ENCODE data around the gene KIAA1671.

KIAA1671 gene

DNA sequence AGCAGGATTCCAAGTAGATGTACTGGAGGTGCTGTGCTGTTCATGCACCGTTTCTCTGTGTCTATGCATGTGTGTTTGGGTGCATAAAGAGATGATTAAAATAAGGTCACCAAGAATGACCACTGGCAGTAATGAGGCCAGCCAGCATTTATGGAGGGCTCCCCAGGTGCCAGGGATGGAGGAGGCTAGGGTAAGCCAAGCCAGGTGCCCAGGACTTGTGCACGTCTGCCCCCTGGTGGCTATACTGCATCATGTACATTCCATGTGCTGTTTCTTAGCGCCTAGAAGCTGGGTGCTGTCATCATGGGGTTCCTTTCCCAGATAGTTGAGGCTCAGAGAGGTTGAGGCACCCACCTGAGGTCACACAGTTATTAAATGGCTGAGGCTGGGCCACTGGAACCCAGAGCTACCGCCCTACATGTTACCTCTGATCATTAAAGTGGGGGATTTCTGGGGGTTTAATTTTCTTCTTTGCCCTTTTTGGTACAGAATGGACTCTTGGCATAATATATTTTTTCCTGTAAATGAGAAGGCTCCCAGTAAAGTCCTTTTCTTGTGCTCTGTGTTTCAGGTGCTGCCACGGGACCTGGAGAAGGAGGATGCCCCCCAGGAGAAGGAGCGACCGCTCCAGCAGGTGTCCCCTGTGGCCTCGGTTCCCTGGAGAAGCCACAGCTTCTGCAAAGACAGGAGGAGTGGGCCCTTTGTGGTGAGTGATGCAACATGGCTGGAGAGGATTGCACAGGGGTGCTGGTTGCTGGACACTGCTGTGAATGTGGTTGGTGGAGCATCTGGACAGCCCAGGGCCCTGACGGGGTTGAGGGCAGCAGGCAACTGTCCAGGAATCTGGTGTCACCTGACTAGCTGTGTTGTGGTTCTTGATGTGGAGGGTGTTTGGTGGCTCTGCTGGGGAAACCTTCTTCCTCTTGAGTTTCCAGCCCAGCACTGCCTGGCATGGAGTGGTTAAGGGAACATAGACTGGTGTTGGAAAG, 96.4 kb downstream of the KIAA1671 start:
- DNase-seq: peak; percentile 53

GRCh38 chr22:25049770-25050169, 97.3 kb downstream of the KIAA1671 start:
- no peak for DNase-seq

GRCh38 chr22:25050566-25050965, 98.0 kb downstream of the KIAA1671 start:
- DNase-seq: no peak

GRCh38 chr22:25051073-25051472, 98.6 kb downstream of the KIAA1671 start:
- no peak for DNase-seq

DNA sequence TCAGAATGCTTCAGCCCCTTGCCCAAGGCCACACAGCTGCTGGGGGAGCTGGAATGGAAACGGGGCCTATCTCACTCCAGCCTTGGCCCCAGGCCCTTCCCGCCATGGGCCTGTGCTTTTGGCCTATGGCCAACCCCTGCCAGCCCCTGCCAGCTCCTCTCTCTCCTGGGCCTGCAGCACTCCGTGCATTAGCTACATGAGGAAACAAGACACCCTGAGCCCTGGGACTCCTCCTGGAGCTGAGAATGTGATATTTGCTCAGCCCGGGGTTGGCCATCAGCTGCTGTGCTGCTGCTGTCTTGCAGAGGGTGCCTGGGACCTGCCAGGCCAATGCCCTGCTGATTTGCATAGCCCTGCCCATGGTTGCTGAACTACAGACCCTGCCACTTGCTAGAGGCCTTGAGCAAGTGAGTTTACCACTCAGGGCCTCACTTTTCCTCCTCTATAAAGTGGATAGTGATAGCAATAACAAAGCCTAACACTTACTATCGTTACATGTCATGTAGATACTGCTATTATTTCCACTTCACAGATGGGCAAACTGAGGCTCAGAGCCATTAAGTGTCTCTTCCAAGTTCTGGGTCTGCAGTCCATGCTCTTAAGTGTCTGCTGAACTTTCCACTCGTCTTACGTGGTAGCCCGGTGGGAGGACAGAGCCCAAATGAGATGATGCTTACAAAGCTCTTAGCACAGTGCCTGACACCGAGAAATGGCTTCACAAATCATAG, 99.6 kb downstream of the KIAA1671 start:
- no peak for DNase-seq

DNA sequence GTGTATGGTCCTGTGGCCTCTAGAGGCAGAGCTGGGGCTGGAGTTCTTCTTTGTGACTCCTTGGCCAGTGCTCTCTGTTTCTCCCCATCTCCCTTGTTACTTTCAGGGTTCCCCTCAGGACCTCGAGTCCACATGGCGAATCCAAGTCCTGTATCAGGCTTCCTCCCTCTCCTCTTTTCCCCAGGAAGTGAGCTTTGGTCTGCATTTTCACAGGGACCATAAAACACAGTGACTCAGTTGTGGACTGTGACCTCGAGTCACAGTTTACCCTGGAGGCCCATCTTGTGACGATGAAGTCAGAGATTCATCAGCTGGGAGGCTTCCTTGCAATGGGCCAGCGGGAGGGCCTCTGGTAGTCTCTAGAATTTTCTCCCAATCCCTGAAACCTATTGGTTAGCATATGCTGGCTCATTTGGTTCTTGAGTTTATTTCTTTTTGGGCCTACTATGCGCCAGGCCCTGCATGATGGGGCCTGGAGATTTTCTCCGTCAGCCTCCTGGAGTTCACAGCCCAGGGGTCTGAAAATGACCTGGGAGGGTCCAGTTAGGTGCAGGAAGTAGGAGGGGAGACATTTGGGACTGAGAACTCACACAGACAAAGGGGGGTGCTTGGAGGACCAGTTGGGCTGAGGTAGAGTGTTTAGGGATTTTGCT, 100.8 kb downstream of the KIAA1671 start:
- no peak for DNase-seq

DNA sequence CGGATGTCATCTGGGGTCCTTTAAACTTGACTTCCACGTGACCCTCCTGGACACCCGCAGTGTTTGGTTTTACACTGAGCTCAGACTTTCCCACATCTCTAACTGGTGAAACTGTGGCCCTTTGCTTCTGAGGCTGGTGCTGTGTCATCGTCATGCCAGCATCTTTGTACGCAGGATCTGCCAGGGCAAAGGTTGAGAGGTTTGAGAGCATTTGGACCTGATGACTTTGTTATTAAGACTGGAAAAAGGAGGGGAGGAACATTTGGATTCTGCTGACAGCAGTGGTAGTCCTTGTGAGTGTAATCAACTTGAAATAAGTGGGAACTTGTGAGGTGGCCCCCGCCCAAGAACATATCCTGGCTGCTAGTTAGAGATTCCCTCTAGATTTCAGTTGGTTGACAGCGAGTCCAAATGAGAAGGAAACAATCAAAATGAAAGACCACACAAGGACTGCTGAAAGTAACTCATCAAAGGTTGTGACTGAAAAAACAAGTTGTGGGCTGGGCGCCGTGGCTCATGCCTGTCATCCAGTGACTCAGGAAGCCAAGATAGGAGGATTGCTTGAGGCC, 102.5 kb downstream of the KIAA1671 start:
- DNase-seq: no peak

DNA sequence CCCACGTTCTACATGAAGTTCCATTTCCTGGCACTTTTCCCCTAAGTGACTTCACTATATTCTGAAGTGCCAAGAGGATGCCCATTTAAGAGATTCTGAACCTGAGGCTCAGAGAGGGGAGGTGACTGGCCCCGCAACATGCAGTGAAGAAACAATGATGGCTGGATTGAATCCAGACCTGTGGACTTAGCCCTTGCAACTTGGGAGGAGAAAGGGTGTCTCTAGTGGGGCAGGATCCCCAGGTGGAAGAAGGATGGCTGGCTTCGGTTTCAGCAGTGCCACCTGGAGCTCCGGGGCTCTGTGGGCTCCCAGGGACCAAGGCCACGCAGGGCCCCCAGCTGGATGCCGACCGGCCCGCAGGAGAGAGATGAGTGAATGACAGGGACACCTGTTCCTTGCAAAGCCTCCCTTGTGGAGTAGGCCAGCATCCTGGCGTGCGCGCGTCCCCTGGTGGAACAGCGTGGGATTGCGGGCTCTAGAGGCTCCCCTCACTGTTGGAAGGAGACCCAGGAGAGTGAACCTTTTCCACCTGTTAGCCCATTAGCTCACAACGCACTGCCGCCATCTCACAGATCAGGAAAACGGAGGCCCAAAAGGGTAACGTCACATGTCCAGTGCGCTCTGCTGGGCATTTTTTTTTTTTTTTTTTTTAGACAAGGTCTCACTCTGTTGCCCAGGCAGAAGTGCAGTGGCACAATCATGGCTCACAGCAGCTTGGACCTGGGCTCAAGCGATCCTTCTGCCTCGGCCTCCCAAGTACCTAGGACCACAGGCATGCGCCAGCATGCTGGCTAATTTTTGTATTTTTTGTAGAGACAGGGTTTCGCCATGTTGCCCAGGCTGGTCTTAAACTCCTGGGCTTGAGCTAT, 104.7 kb downstream of the KIAA1671 start:
- DNase-seq: peak; percentile 64

GRCh38 chr22:25059438-25059837, 106.9 kb downstream of the KIAA1671 start:
- DNase-seq: no peak

- no peak for DNase-seq
These were observed 108.1 kb downstream of the KIAA1671 start for GRCh38 chr22:25060522-25061071.

- DNase-seq: no peak
These were observed 108.6 kb downstream of the KIAA1671 start for GRCh38 chr22:25061134-25061533.

DNA sequence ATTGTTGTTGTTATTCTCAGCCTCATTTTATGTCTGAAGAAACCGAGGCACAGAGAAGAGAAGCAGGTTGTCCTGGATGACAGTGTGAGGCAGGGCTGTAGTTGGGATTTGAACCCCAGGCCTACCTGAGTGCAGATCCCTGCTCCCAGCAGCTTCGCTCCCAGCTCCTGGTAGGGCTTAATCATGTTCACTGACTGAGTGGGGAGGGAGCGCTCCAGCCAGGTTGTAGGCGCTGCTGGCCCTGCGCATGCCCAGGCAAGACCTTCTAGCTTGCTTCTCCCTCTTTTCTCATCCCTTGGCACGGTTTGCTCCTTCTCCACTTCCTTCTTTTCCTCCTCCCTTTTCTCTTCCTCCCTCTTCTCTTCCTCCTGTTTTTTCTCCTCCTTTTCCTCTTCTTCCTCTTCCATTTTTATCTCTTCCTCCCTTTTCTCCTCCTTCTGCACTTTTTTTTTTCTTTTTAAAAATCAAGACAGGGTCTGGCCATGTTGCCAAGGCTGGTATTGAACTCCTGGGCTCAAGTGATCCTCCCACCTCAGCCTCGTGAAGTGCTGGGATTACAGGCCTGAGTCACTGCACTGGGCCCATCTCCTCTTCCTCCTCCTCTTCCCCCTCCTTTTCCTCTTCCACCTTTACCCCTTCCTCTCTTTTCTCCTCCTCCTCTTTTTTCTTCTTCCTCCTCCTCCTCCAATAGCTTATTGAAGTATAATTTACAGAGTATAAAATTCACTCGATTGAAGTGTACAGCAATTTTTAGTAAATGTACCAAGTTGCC, 109.3 kb downstream of the KIAA1671 start:
- DNase-seq: no peak

- peak; percentile 11 for DNase-seq
These were observed 110.0 kb downstream of the KIAA1671 start for GRCh38 chr22:25062386-25063085.

GRCh38 chr22:25064894-25065560, 112.5 kb downstream of the KIAA1671 start:
- DNase-seq: no peak

DNA sequence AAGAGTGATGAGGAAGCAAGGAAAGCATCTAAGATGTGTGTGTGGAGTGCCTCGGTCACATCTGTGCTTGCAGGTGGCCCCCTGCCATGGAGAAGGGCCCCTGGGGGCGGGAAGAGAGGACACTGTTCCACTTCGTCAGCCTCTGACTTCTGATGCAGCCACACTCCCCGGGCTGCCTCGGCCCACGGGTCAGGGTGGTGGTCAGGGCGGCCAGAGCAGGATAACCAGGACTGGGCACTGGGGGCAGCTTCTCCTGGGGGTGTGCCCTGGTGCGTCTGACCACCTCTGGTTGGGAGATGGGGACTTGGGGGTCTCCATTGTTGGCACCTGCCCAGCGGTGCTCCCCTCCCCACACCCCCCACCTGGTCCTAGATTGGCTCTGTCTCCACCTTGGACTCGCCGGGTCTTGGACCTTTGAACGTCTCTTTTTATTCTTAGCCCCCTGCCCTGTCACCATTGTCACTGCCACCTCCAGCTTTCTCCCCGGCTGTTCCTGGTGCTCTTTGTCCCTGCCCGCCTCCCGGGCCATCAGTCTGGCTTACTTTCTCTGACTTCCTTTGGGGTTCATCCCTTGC, 114.4 kb downstream of the KIAA1671 start:
- no peak for DNase-seq

DNA sequence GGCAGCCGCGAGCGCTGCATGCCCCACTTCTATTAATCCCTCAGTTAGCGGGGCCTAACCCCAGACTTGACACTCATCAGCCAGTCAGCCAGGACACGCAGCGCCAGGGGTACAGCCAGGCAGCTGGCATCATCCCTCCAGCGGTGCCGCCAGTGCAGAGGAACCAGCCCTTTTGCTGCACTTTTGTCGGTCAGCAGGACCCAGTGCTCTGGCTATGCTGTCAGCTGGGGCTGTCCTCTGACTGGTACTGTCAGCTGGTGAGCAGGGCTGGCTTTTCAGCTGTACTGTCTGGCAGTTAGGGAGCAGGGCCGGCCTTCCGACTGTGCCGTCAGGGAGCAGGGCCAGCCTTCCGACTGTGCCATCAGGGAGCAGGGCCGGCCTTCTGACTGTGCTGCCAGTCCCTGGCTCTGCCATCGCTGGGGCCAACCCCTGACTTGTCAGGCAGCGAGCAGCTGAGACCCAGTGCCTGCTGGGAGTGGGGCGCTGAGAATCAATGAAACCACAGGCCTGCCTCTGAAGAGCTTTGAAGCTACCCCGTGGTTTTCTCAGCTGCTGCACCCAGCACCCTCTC, 115.4 kb downstream of the KIAA1671 start:
- DNase-seq: no peak

- no peak for DNase-seq
These were observed 116.2 kb downstream of the KIAA1671 start for GRCh38 chr22:25068707-25069106.

DNA sequence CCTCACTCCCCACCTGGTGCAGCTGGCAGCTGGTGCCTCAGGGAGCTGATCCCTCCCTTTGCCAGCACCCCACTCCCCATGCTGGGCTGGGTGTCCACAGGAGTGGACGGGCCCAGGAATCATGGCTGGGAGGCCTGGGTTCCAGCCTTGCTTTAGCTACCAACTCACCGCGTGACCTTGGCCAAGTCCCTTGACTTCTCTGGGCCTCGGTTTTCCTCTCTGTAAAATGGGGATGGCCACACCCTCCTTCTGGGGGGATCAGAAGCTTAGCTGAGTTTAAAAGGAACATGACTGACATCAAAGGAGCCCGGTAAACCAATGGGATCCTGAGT, 116.9 kb downstream of the KIAA1671 start:
- no peak for DNase-seq

All from NCI-H1694 (cell line).